K562 (cell line): ENCODE data around the gene KCP. TPM values are rescaled to one million over a fixed set of nuclear protein-coding genes. Genes with fewer than 3 reads are reported as not detected.

Experiments used
- ADNP ChIP-seq: fragments of 200-800 bp; sonication (Bioruptor generic); IDR thresholded peaks from 2 replicates; pipeline ENCODE4 v1.6.1; 2016; ENCODE audit warnings: missing genetic modification characterization, missing compliant biosample characterization
- C11orf30 ChIP-seq: fragments of 450-650 bp; IDR thresholded peaks from 2 replicates; pipeline ENCODE4 v1.6.1; 2016; ENCODE audit warnings: low read depth, mild to moderate bottlenecking
- FOXJ2 ChIP-seq: fragments of 200-800 bp; sonication (Bioruptor generic); IDR thresholded peaks from 2 replicates; pipeline ENCODE4 v1.6.1; 2016; ENCODE audit warnings: missing genetic modification characterization, missing compliant biosample characterization
- HNRNPK ChIP-seq: fragments of 200-400 bp; formaldehyde crosslinking; IDR thresholded peaks from one replicate; pipeline ENCODE4 v1.6.1; 2018; ENCODE audit warnings: mild to moderate bottlenecking, low read depth, low read length; ENCODE audit not compliant: poor library complexity, severe bottlenecking
- NR2C2 ChIP-seq, 2 experiments: fragments of 200-800 bp in 1 of 2; sonication (Bioruptor generic) in 1 of 2; sonication (generic) in 1 of 2; formaldehyde crosslinking in 1 of 2; IDR thresholded peaks; 2 replicates each; pipeline versions ENCODE4 v1.6.1 to v1.8.0; 2016 to 2022; ENCODE audit warnings: mild to moderate bottlenecking in 1 of 2, missing compliant biosample characterization in 1 of 2, missing genetic modification characterization in 1 of 2, missing genetic modification reagents in 1 of 2
- WHSC1 ChIP-seq: IDR thresholded peaks from one replicate; pipeline ENCODE4 v1.6.1; 2012; ENCODE audit warnings: low read length, control low read depth, inconsistent platforms
- ZBTB7A ChIP-seq: IDR thresholded peaks from 2 replicates; pipeline ENCODE4 v1.6.1; 2011; ENCODE audit warnings: low read depth, mild to moderate bottlenecking, low read length, moderate library complexity, borderline replicate concordance; ENCODE audit not compliant: control insufficient read depth
- ZNF408 ChIP-seq: fragments of 250-450 bp; sonication (Bioruptor Pico); IDR thresholded peaks from 2 replicates; pipeline ENCODE4 v1.4.0; 2020; ENCODE audit warnings: low read depth, mild to moderate bottlenecking, moderate library complexity
- ZNF75A ChIP-seq: fragments of 450-650 bp; formaldehyde crosslinking; IDR thresholded peaks from 2 replicates; pipeline ENCODE4 v1.4.0; 2020; ENCODE audit warnings: mild to moderate bottlenecking
- ZNF79 ChIP-seq: fragments of 250-450 bp; sonication (Bioruptor Pico); IDR thresholded peaks from 2 replicates; pipeline ENCODE4 v1.4.0; 2020; ENCODE audit warnings: low read depth, mild to moderate bottlenecking, moderate library complexity
- polyA plus RNA-seq, 8 experiments: library from polyadenylated mRNA; depleted of rRNA in 4 of 8; stranded (reverse) in 5 of 8; unstranded in 3 of 8; fragments of >200 nt; fragmentation: Nextera tagmentation in 2 of 8; fragmentation: Illumina TruSeq in 1 of 8; extraction: Ambion mirVana in 2 of 8; extraction: Trizol in 1 of 8; gene quantifications; 2 replicates each; pipeline versions ENCODE4 v1.2.1 to v1.2.3, GENCODE V29; 2011 to 2014; ENCODE audit warnings: inconsistent platforms in 1 of 8, missing spikeins in 1 of 8
- total RNA-seq, 7 experiments: library from RNA; depleted of rRNA in 6 of 7; stranded (reverse); fragments of >200 nt in 6 of 7; fragmentation: Illumina TruSeq in 2 of 7; extraction: Trizol in 2 of 7; gene quantifications; 2 replicates each; pipeline versions ENCODE4 v1.2.1 to v1.2.3, GENCODE V29; 2011 to 2021; ENCODE audit warnings: low replicate concordance in 1 of 7
- TF ChIP-seq, protein P1 (sequence below): sonication (generic); formaldehyde crosslinking; IDR thresholded peaks from 2 replicates; pipeline ENCODE4 v1.8.0; 2022; ENCODE audit warnings: missing genetic modification reagents, mild to moderate bottlenecking, moderate library complexity, borderline replicate concordance
- TF ChIP-seq, protein P2 (sequence below): fragments of 450-650 bp; formaldehyde crosslinking; IDR thresholded peaks from 2 replicates; pipeline ENCODE4 v1.4.0; 2022; ENCODE audit warnings: missing genetic modification characterization
- TF ChIP-seq, protein P3 (sequence below): IDR thresholded peaks from 2 replicates; pipeline ENCODE4 v1.6.1; 2011; ENCODE audit warnings: borderline replicate concordance, low read depth, mild to moderate bottlenecking, moderate library complexity, low read length; ENCODE audit not compliant: insufficient read depth, poor library complexity, severe bottlenecking
- TF ChIP-seq, protein P4 (sequence below): fragments of 450-650 bp; formaldehyde crosslinking; IDR thresholded peaks from 2 replicates; pipeline ENCODE4 v1.4.0; 2020; ENCODE audit warnings: mild to moderate bottlenecking, moderate library complexity
- TF ChIP-seq, protein P5 (sequence below), 2 experiments: IDR thresholded peaks; 2 replicates each; pipeline ENCODE4 v1.6.1; 2012; ENCODE audit warnings: improper control_type of control experiment in 2 of 2, low read depth in 2 of 2, low read length in 2 of 2, borderline replicate concordance in 1 of 2

KCP gene
- total and polyA plus RNA-seq, 9 of the 15 experiments (the other 6 are each of a cell fraction or from before 2014, with no cell fraction given) = 0.06 to 0.17 (median 0.12) TPM; not detected in 3

DNA sequence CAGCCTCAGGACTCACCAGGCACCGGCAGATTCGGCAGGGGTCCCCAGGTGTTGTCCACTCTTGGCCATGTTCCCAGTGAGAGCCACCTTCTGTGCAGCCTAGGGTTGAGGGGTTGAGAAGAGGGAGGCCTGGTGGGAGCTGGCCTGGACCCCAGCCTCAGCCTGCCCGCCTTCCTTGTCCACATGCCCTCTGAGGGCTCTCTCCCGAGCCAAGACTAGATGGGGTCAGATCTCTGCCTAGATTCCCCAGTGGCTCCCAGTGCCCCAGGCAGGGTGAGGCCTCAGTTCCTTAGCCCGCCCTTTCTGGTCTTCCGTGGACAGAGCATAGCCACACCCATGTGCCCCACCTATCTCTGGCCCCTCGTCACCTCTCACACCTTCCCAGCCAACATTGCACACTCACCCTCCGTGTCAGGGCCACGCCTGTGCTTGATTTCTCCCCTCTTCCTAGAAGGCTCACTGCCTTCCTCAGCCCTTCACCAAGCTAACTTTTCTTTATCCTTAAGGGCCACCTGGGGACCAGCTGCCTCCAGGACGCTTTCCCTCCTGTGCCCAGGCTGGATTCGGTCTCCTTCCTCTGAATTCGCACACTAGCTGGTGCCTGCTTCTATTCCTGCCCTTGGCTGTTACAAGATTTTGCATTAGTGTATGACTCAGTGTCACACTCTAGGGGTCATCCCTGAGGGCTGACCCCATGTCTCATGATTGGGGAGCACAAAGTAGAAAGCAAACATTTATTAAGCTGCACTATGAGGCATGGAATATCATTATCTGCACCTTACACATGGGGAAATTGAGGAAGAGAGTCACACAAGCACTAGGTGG, 7.5 kb downstream of the KCP start (continued):
- no peak for TF ChIP-seq ZNF79
- peak; percentile 41; the same call in 1 of the 2 replicates for TF ChIP-seq NR2C2 (CRISPR knock-in tag; IDR thresholded peaks at IDR 0.05)
- TF ChIP-seq NR2C2 (tag; IDR thresholded peaks at IDR 0.05) = peak; percentile 82
- no peak for TF ChIP-seq ADNP (tag)
- TF ChIP-seq FOXJ2 (tag) = no peak
- no peak for TF ChIP-seq HNRNPK
- no peak for TF ChIP-seq WHSC1
- TF ChIP-seq, protein P1, sequence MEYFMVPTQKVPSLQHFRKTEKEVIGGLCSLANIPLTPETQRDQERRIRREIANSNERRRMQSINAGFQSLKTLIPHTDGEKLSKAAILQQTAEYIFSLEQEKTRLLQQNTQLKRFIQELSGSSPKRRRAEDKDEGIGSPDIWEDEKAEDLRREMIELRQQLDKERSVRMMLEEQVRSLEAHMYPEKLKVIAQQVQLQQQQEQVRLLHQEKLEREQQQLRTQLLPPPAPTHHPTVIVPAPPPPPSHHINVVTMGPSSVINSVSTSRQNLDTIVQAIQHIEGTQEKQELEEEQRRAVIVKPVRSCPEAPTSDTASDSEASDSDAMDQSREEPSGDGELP = no peak
- TF ChIP-seq, protein P2, sequence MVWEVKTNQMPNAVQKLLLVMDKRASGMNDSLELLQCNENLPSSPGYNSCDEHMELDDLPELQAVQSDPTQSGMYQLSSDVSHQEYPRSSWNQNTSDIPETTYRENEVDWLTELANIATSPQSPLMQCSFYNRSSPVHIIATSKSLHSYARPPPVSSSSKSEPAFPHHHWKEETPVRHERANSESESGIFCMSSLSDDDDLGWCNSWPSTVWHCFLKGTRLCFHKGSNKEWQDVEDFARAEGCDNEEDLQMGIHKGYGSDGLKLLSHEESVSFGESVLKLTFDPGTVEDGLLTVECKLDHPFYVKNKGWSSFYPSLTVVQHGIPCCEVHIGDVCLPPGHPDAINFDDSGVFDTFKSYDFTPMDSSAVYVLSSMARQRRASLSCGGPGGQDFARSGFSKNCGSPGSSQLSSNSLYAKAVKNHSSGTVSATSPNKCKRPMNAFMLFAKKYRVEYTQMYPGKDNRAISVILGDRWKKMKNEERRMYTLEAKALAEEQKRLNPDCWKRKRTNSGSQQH = peak; percentile 39; the same call in 1 of the 2 replicates
- TF ChIP-seq C11orf30 = no peak; the same call in 1 of the 2 replicates
- no peak for TF ChIP-seq ZNF75A (CRISPR knock-in tag)
- no peak for TF ChIP-seq ZBTB7A
- TF ChIP-seq, protein P3, sequence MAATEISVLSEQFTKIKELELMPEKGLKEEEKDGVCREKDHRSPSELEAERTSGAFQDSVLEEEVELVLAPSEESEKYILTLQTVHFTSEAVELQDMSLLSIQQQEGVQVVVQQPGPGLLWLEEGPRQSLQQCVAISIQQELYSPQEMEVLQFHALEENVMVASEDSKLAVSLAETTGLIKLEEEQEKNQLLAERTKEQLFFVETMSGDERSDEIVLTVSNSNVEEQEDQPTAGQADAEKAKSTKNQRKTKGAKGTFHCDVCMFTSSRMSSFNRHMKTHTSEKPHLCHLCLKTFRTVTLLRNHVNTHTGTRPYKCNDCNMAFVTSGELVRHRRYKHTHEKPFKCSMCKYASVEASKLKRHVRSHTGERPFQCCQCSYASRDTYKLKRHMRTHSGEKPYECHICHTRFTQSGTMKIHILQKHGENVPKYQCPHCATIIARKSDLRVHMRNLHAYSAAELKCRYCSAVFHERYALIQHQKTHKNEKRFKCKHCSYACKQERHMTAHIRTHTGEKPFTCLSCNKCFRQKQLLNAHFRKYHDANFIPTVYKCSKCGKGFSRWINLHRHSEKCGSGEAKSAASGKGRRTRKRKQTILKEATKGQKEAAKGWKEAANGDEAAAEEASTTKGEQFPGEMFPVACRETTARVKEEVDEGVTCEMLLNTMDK = no peak
- TF ChIP-seq, protein P4, sequence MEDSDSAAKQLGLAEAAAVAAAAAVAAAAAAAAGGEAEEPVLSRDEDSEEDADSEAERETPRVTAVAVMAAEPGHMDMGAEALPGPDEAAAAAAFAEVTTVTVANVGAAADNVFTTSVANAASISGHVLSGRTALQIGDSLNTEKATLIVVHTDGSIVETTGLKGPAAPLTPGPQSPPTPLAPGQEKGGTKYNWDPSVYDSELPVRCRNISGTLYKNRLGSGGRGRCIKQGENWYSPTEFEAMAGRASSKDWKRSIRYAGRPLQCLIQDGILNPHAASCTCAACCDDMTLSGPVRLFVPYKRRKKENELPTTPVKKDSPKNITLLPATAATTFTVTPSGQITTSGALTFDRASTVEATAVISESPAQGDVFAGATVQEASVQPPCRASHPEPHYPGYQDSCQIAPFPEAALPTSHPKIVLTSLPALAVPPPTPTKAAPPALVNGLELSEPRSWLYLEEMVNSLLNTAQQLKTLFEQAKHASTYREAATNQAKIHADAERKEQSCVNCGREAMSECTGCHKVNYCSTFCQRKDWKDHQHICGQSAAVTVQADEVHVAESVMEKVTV (CRISPR knock-in tag) = no peak
- no peak for TF ChIP-seq ZNF408
- TF ChIP-seq, protein P5, sequence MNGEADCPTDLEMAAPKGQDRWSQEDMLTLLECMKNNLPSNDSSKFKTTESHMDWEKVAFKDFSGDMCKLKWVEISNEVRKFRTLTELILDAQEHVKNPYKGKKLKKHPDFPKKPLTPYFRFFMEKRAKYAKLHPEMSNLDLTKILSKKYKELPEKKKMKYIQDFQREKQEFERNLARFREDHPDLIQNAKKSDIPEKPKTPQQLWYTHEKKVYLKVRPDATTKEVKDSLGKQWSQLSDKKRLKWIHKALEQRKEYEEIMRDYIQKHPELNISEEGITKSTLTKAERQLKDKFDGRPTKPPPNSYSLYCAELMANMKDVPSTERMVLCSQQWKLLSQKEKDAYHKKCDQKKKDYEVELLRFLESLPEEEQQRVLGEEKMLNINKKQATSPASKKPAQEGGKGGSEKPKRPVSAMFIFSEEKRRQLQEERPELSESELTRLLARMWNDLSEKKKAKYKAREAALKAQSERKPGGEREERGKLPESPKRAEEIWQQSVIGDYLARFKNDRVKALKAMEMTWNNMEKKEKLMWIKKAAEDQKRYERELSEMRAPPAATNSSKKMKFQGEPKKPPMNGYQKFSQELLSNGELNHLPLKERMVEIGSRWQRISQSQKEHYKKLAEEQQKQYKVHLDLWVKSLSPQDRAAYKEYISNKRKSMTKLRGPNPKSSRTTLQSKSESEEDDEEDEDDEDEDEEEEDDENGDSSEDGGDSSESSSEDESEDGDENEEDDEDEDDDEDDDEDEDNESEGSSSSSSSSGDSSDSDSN (IDR thresholded peaks at IDR 0.05; ENCODE audit: borderline replicate concordance in 1 of 2, low read depth in 2 of 2, low read length in 2 of 2) = peak in 1 of 2 experiments; percentile 35; a peak in 1 of 4 replicates
